ENCODE results near the gene MCM8.

DNA sequence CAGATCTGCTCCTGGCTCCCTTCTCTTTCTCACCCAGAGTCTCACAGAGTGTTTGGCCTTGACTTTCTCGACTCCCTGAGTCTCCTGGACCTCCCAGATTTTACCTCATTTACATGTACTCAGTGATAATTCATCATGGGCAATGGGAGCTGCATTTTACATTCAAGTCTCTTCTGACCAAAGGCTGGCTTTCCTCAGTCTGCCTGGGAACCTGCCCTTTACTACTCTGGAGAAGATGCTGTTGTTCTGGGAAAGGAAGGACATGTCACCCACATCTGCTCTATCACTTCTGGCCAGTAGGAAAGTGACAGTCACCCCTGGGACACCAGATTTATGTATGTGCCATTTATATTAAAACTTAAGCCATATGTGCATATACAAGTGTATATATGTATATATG, 96.0 kb downstream of the MCM8 start:
- TF ChIP-seq, protein P1, sequence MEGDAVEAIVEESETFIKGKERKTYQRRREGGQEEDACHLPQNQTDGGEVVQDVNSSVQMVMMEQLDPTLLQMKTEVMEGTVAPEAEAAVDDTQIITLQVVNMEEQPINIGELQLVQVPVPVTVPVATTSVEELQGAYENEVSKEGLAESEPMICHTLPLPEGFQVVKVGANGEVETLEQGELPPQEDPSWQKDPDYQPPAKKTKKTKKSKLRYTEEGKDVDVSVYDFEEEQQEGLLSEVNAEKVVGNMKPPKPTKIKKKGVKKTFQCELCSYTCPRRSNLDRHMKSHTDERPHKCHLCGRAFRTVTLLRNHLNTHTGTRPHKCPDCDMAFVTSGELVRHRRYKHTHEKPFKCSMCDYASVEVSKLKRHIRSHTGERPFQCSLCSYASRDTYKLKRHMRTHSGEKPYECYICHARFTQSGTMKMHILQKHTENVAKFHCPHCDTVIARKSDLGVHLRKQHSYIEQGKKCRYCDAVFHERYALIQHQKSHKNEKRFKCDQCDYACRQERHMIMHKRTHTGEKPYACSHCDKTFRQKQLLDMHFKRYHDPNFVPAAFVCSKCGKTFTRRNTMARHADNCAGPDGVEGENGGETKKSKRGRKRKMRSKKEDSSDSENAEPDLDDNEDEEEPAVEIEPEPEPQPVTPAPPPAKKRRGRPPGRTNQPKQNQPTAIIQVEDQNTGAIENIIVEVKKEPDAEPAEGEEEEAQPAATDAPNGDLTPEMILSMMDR (IDR thresholded peaks at IDR 0.05; ENCODE audit: low read depth, low read length, missing input control): no peak
- TF ChIP-seq, protein P2, sequence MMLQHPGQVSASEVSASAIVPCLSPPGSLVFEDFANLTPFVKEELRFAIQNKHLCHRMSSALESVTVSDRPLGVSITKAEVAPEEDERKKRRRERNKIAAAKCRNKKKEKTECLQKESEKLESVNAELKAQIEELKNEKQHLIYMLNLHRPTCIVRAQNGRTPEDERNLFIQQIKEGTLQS (IDR thresholded peaks at IDR 0.05): no peak

Measured in liver (tissue), 3 donors.